HEK293 (cell line): Measurements from ENCODE around the gene MALAT1.

Source experiments
- ATF2 ChIP-seq: fragments of 450-650 bp; formaldehyde crosslinking; IDR thresholded peaks from 2 replicates; pipeline ENCODE4 v1.5.1; 2016; ENCODE audit warnings: missing biosample characterization, missing genetic modification characterization, low read depth
- GFI1B ChIP-seq: fragments of 450-650 bp; formaldehyde crosslinking; IDR thresholded peaks from 2 replicates; pipeline ENCODE4 v1.5.1; 2016; ENCODE audit warnings: missing biosample characterization, missing genetic modification characterization
- HOXA7 ChIP-seq: sonication (generic); formaldehyde crosslinking; IDR thresholded peaks from 2 replicates; pipeline ENCODE4 v1.8.1; 2022; ENCODE audit warnings: missing genetic modification reagents, borderline replicate concordance
- HOXD13 ChIP-seq: sonication (generic); formaldehyde crosslinking; IDR thresholded peaks from 2 replicates; pipeline ENCODE4 v1.8.0; 2022; ENCODE audit warnings: missing genetic modification reagents, borderline replicate concordance
- KLF7 ChIP-seq: fragments of 450-650 bp; formaldehyde crosslinking; IDR thresholded peaks from 2 replicates; pipeline ENCODE4 v1.5.1; 2016; ENCODE audit warnings: missing biosample characterization, missing genetic modification characterization, borderline replicate concordance
- PBX3 ChIP-seq: sonication (generic); formaldehyde crosslinking; IDR thresholded peaks from 2 replicates; pipeline ENCODE4 v1.8.1; 2022; ENCODE audit warnings: mild to moderate bottlenecking, moderate library complexity, missing genetic modification reagents
- PRDM10 ChIP-seq: fragments of 450-650 bp; formaldehyde crosslinking; IDR thresholded peaks from 2 replicates; pipeline ENCODE4 v1.5.1; 2016; ENCODE audit warnings: missing biosample characterization, missing genetic modification characterization
- ZBTB20 ChIP-seq: fragments of 450-650 bp; formaldehyde crosslinking; IDR thresholded peaks from 2 replicates; pipeline ENCODE4 v1.5.1; 2016; ENCODE audit warnings: missing biosample characterization, missing genetic modification characterization
- ZBTB48 ChIP-seq: fragments of 450-650 bp; formaldehyde crosslinking; IDR thresholded peaks from 2 replicates; pipeline ENCODE4 v1.5.1; 2016; ENCODE audit warnings: missing biosample characterization, missing genetic modification characterization
- ZNF10 ChIP-seq: fragments of 450-650 bp; formaldehyde crosslinking; IDR thresholded peaks from 2 replicates; pipeline ENCODE4 v1.5.1; 2017; ENCODE audit warnings: missing biosample characterization, missing genetic modification characterization
- ZNF121 ChIP-seq: fragments of 450-650 bp; formaldehyde crosslinking; IDR thresholded peaks from 2 replicates; pipeline ENCODE4 v1.5.1; 2016; ENCODE audit warnings: missing biosample characterization, missing genetic modification characterization
- ZNF23 ChIP-seq: fragments of 450-650 bp; formaldehyde crosslinking; IDR thresholded peaks from 2 replicates; pipeline ENCODE4 v1.5.1; 2016; ENCODE audit warnings: missing biosample characterization, missing genetic modification characterization, borderline replicate concordance
- ZNF26 ChIP-seq: fragments of 450-650 bp; formaldehyde crosslinking; IDR thresholded peaks from 2 replicates; pipeline ENCODE4 v1.5.1; 2016; ENCODE audit warnings: missing biosample characterization, missing genetic modification characterization
- ZNF362 ChIP-seq: fragments of 450-650 bp; formaldehyde crosslinking; IDR thresholded peaks from 2 replicates; pipeline ENCODE4 v1.5.1; 2016; ENCODE audit warnings: missing biosample characterization, missing genetic modification characterization
- ZNF37A ChIP-seq: fragments of 450-650 bp; IDR thresholded peaks from 2 replicates; pipeline ENCODE4 v1.5.1; 2018; ENCODE audit warnings: missing biosample characterization, missing genetic modification characterization
- ZNF394 ChIP-seq: fragments of 450-650 bp; formaldehyde crosslinking; IDR thresholded peaks from 2 replicates; pipeline ENCODE4 v1.5.1; 2016; ENCODE audit warnings: missing biosample characterization, missing genetic modification characterization, mild to moderate bottlenecking, moderate library complexity, borderline replicate concordance
- ZNF398 ChIP-seq: fragments of 450-650 bp; formaldehyde crosslinking; IDR thresholded peaks from 2 replicates; pipeline ENCODE4 v1.5.1; 2017; ENCODE audit warnings: missing biosample characterization, missing genetic modification characterization
- ZNF426 ChIP-seq: fragments of 450-650 bp; formaldehyde crosslinking; IDR thresholded peaks from 2 replicates; pipeline ENCODE4 v1.5.1; 2017; ENCODE audit warnings: missing biosample characterization, missing genetic modification characterization, mild to moderate bottlenecking, inconsistent platforms, moderate library complexity
- ZNF48 ChIP-seq: fragments of 450-650 bp; formaldehyde crosslinking; IDR thresholded peaks from 2 replicates; pipeline ENCODE4 v1.5.1; 2016; ENCODE audit warnings: missing biosample characterization, missing genetic modification characterization
- ZNF488 ChIP-seq: fragments of 450-650 bp; formaldehyde crosslinking; IDR thresholded peaks from 2 replicates; pipeline ENCODE4 v1.5.1; 2016; ENCODE audit warnings: missing biosample characterization, missing genetic modification characterization
- ZNF529 ChIP-seq: fragments of 450-650 bp; formaldehyde crosslinking; IDR thresholded peaks from 2 replicates; pipeline ENCODE4 v1.5.1; 2017; ENCODE audit warnings: missing genetic modification characterization, missing biosample characterization; ENCODE audit not compliant: insufficient replicate concordance
- ZNF670 ChIP-seq: fragments of 450-650 bp; formaldehyde crosslinking; IDR thresholded peaks from 2 replicates; pipeline ENCODE4 v1.5.1; 2016; ENCODE audit warnings: missing biosample characterization, missing genetic modification characterization, low read depth
- ZNF707 ChIP-seq: fragments of 450-650 bp; formaldehyde crosslinking; IDR thresholded peaks from 2 replicates; pipeline ENCODE4 v1.5.1; 2016; ENCODE audit warnings: missing biosample characterization, missing genetic modification characterization
- ZSCAN5A ChIP-seq: fragments of 450-650 bp; formaldehyde crosslinking; IDR thresholded peaks from 2 replicates; pipeline ENCODE4 v1.5.1; 2016; ENCODE audit warnings: missing biosample characterization, missing genetic modification characterization

The MALAT1 gene

GRCh38 chr11:65551572-65552387 lies 52.9 kb downstream of the MALAT1 start (continued):
- TF ChIP-seq PBX3 (CRISPR knock-in tag) (no peak), ZNF670 (tag by site-specific recombination) (no peak), ZNF37A (tag by site-specific recombination) (no peak), ZNF398 (no peak), ZNF488 (tag by site-specific recombination) (no peak), ZNF394 (tag by site-specific recombination) (no peak), ZBTB20 (no peak), ZNF48 (tag by site-specific recombination) (no peak), ZBTB48 (tag by site-specific recombination) (peak; percentile 50; the same call in 1 of the 2 replicates), ZNF121 (no peak), ZNF23 (tag by site-specific recombination) (no peak), HOXA7 (no peak), ZNF529 (no peak), ATF2 (no peak), ZNF426 (tag by site-specific recombination) (no peak), KLF7 (tag by site-specific recombination) (0 out of 2 replicates have a peak, but pooled peaks have one; percentile 18), GFI1B (tag by site-specific recombination) (no peak), HOXD13 (no peak), ZNF10 (tag by site-specific recombination) (no peak), ZNF26 (no peak), ZNF362 (tag by site-specific recombination) (no peak), ZSCAN5A (tag by site-specific recombination) (no peak), PRDM10 (no peak), ZNF707 (no peak)
